Fibroblast of skin of right biceps (primary cell): ENCODE data around the gene EIF4G3.
A peak's percentile ranks its signal among the peaks of the same experiment; 100 is the strongest.
"Not testable (repeated sequence)": the region's sequence is repeated elsewhere in the genome, so short reads cannot be mapped to it uniquely, and the experiment has no call there.

Experiments
- DNase-seq: peaks from one replicate; pipeline ENCODE4 v3.0.0-alpha.2; 2013

EIF4G3 gene

DNA sequence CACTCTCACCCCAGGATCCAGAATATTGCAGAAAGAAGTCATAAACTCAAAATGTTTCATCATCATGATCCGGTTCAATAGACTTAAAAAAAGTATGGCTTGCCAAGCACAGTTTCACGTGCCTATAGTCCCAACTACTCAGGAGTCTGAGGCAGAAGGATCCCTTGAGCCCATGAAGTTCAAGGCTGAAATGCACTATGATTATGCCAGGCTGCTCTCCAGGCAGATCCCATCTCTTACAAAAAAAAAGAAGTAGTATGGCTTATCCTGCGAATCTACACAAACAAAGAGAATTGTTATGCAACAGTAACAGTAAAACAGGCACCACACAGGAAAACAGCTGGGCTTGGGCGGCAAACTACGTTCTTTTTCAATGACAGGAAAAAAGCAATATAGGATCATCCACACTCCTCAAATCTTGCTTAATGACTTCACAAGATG lies 76.2 kb downstream of the EIF4G3 start:
- no peak for DNase-seq

DNA sequence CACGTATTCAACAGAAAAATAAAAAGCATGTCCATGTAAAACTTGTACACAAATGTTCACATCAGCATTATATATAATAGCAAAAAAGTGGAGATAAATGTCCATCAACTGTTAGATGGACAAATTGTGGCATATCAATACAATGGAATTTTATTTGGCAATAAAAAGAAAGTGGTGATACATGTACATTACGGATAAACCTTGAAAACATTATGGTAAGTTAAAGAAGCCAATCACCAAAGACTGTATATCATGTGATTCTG lies 76.9 kb downstream of the EIF4G3 start:
- no peak for DNase-seq

DNA sequence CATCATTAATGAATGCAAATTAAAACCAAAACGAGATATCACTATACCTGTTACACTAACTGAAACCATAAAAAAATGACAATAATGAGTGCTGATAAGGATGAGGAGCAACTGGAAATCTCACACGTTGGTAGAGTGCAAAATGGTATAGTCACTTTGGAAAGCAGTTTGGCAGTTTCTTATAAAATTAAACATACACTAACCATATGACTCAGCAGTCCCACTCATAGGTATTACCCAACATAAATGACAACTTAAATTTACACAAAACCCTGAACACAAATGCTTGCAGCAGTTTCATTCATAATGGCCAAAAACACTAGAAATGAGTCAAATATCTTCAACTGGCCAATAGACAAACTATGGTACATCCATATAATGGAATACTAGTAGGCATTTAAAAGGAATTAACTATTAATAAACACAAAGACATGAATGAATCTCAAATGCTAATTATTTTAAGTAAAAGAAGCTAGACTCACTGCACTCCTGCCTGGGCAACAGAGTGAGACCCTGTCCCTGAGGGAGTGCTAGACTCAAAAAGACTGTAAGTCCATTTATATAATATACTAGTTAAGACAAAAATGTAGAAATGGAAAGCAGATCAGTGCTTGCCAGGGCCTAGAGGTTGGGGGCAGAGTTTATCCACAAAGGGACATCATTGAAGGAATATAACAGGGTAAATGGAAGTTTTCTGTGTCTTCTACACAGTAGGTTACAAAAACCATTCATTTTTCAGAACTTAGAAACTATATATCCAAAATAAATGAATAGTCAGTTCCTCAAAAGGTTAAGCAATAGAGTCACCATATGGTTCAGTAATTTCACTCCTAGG lies 77.4 kb downstream of the EIF4G3 start:
- DNase-seq, result peak; percentile 53

DNA sequence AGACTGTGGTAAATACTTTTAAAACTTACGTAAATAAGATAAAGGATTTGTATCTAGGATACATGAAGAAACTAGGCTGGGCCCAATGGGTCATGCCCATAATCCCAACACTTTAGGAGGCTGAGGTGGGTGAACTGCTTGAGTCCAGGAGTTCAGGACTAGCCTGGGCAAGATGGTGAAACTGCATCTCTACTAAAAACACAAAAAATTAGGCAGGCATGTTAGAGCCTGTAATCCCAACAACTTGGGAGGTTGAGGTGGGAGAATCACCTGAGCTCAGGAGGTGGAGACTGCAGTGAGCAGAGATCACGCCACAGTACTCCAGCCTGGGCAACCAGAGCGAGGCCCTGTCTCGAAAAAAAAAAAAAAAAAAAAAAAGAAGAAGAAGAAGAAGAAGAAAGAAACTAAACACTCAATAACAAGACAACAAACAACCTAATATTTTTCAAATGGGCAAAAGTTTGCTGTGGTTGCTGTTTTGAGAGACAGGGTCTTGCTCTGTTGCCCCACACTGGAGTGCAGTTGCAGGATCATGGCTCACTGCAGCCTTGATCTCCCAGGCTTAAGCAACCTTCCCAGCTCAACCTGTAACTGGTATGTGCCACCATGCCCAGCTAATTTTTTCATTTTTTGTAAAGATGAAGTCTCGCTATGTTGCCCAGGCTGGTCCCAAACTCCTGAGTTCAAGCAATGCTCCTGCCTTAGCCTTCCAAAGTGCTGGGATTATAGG lies 78.3 kb downstream of the EIF4G3 start:
- DNase-seq, result no peak

DNA sequence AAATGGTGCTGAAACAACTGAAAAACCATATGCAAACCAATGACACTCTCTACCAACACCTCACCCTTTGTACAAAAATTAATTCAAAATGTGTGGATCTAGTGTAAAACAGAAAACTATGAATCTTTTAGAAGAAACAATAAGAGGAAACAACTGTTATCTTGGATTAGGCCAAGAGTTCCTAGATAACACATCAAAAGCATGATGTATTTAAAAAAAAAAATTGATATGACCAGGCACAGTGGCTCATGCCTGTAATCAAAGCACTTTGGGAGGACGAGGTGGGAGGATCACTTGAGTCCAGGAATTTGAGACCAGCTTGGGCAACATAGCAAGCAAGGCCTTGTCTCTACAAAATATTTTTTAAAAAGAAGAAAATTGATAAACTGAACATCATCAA lies 79.0 kb downstream of the EIF4G3 start:
- DNase-seq, result no peak

DNA sequence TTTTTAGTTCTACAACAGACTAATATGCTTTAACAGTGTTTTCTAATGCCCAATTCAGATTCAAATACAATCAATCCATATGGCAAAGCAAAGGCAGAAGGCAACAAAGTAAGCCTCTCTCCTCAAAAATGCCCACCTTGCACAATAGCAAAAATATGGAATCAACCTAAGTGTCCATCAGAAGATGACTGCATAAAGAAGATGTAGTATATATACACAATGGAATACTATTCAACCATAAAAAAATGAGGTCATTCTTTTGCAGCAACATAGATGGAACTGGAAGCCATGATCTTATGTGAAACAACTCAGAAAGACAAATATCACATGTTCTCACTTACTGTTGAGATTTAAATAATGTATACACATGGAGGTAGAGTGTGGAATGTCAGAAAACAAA lies 80.7 kb downstream of the EIF4G3 start:
- no peak for DNase-seq

DNA sequence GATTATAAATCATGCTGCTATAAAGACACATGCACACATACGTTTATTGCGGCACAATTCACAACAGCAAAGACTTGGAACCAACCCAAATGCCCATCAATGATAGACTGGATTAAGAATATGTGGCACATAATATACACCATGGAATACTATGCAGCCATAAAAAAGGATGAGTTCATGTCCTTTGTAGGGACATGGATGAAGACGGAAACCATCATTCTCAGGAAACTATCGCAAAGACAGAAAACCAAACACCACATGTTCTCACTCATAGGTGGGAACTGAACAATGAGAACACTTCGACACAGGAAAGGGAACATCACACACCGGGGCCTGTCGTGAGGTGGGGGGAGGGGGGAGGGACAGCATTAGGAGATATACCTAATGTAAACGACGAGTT lies 82.4 kb downstream of the EIF4G3 start:
- DNase-seq, result not testable (repeated sequence)

DNA sequence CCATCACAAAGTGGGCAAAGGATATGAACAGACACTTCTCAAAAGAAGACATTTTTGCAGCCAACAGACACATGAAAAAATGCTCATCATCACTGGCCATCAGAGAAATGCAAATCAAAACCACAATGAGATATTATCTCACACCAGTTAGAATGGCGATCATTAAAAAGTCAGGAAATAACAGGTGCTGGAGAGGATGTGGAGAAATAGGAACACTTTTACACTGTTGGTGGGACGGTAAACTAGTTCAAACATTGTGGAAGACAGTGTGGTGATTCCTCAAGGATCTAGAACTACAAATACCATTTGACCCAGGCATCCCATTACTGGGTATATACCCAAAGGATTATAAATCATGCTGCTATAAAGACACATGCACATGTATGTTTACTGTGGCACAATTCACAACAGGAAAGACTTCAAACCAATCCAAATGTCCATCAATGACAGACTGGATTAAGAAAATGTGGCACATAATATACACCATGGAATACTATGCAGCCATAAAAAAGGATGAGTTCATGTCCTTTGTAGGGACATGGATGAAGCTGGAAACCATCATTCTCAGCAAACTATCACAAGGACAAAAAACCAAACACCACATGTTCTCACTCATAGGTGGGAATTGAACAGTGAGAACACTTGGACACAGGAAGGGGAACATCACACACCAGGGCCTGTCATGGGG lies 83.3 kb downstream of the EIF4G3 start:
- not testable (repeated sequence) for DNase-seq

DNA sequence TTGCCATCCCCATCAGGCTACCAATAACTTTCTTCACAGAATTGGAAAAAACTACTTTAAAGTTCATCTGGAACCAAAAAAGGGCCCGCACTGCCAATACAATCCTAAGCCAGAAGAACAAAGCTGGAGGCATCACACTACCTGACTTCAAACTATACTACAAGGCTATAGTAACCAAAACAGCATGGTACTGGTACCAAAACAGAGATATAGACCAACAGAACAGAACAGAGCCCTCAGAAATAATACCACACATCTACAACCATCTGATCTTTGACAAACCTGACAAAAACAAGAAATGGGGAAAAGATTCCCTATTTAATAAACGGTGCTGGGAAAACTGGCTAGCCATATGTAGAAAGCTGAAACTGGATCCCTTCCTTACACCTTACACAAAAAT lies 84.2 kb downstream of the EIF4G3 start:
- not testable (repeated sequence) for DNase-seq

DNA sequence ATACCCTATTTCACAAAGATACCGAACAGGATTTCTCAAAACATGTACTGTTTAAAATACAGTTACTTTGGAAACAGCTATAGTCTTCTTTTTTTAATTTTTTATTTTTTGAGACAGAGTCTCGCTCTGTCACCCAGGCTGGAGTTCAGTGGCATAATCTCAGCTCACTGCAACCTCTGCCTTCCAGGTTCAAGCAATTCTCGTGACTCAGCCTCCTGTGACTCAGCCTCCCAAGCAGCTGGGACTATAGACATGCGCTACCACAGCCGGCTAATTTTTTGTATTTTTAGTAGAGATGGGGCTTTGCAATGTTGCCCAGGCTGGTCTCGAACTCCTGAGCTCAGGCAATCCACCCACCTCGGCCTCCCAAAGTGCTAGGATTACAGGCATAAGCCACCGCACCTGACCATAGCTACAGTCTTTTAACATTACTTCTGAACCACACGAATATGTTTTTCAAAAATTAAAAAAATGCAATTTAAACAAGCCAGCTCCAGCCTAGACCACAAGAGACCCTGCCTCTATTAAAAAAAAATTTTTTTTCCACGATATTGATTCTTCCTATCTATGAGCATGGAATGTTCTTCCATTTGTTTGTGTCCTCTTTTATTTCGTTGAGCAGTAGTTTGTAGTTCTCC lies 85.5 kb downstream of the EIF4G3 start:
- peak; percentile 89 for DNase-seq

DNA sequence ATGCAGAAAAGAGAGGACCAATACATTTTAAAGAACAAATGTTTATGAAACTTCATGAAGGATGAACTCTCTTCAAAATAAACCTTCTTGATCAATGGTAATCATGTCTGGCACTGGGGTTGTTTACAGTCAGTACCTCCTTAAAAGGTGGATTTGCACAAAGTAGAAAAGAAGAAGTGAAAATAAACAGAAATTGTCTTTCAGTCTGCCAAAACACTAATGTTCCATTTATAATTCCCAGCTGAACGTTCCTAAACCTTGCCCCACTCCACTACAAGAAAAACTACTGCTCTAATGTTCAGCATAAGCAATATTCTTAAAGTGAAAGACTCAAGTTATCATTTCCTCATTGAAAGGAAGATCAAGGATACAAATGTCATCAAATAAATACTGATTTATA lies 86.2 kb downstream of the EIF4G3 start:
- DNase-seq, result no peak

DNA sequence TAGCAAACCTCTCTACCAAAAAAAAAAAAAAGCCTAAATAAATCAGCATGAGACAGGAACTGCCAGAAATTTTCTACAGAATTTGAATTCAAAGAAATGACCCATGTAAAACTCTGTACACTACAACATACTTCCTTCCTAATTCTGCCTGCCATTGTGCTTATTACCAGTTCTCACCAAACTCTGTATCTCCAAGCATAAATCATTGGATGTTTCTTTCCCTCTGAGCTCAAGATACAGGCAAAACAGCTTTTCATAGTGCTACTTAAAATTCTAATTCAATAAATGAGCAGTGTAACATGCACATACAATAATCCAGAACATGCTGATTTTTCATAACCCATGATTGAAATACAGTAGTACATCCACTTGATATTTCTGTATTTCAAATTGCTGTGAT lies 87.0 kb downstream of the EIF4G3 start:
- DNase-seq, result no peak

DNA sequence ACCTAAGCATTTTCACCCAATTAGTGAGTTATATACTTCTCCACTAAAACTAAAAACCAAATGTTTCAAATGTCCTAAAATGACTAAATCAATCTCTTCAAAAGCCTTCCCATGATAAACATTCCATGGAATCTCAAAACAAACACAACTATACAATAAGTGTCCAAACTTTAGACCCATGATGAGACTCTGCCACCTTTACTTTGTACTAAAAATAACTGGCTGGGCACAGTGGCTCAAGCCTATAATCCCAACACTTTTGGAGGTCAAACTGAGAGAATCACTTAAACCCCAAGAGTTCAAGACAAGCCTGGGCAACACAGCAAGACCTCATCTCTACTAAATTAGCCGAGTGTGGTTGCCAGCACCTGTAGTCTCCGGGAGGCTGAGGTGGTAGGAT lies 87.4 kb downstream of the EIF4G3 start:
- DNase-seq, result no peak

DNA sequence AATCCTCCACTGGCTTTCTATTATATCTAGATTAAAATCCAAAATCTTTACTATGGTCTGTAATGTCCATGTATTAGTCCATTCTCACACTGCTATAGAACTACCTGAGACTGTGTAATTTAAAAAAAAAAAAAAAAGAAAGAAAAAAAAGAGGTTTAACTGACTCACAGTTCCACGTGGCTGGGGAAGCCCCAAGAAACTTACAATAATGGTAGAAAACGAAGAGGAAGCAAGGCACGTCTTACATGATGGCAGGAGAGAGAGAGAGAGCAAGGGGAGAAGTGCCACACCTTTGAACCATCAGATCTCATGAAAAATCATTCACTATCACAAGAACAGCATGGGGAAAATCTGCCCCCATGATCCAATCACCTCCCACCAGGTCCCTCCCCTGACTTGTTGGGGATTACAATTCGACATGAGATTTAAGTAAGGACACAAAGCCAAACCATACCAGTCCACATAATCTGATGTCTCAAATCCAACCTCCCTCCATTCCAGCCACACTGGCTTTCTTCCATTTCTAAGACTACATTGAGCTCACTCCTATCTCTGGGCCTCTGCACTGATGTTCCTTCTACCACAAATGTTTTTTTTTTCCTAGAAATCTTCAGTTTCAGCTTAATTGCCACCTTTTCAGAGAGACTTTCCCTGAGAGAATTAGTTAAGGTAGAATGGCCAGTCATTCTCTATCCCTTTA lies 92.4 kb downstream of the EIF4G3 start:
- DNase-seq, result no peak

DNA sequence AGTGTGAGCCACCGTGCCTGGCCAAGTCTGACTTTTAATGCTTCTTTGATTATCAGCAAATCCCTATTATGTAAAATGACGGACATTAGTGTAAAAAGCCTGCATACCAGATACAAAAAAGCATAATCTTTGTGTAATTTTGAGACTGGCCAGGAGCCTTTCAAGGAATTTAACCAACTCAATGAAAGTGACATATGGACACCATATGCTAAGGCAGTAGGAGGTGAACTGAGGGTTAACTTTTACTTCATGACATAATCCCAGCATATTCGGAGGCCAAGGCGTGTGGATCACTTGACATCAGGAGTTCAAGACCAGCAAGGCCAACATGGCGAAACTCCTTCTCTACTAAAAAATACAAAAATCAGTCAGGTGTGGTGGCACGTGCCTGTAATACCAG lies 94.6 kb downstream of the EIF4G3 start:
- DNase-seq, result peak; percentile 27

DNA sequence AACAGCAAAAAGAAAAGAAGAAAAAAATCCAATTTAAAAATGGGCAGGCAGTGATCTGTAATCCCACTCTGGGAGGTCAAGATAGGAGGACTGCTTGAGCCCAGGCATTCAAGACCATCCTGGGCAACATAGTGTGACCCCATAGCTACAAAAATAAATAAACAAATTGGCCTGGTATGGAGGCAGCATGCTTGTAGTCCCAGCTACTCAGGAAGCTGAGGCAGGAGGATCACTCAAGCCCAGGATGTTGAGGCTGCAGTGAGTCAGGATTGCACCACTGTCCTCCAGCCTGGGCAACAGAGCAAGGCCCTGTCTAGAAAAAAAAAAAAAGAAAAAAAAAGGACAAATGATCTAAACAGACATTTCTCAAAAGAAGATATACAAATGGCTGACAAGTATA lies 99.6 kb downstream of the EIF4G3 start:
- DNase-seq, result peak; percentile 61

DNA sequence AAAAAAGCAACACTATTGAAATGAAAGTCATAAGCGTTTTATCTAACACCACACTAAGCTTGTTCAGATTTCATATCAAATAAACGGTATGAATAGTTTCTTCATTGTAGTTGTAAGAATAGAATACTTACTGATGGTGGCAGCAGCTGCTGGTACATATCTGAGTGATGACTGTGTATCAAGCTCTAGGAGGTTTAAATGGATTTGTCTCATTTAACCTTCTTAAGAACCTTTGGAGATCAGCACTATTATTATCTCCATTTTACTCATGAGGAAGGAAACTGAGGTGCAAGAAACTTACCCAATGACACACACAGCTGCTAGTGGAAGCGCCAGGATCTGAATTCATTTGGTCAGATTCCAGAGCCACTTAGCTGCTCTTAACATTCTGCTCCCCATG lies 104.0 kb downstream of the EIF4G3 start:
- peak; percentile 59 for DNase-seq

DNA sequence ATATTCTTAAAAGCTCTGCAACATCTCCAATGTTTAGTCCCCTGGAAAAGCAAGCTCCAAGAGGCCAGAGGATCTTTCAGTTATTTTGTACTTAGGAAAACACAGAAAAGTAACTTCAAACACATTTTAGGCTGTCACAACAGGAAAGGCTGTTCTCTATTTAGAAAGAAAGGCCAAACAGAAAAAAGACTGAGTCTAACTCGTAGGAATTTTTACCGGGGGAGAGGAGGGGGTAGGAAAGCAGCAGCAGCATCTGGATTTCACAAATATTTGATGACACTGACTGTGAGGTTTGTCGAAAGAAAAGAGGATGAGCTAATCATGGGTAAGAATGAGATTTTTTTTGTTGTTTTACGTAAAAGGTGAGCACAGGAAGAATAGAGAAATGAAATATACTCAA lies 107.1 kb downstream of the EIF4G3 start:
- DNase-seq, result peak; percentile 80

DNA sequence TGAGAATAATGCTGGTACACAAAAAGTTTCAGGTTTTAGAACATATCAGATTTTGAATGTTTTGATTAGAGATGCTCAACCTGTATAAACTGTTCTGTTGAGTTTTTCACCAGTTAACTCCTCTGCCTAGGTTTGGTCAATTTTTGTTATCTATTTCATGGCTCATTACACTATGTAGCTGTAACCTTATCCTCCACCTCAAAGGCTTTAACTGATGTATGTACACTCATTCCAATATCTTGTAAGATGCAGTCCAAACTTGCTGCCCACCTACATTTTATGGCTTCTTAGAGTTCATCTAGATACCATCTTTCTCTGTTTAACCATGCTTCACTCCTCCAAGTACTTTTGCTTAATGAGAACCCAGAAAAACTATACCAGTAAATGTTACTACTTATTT lies 107.8 kb downstream of the EIF4G3 start:
- DNase-seq, result no peak

DNA sequence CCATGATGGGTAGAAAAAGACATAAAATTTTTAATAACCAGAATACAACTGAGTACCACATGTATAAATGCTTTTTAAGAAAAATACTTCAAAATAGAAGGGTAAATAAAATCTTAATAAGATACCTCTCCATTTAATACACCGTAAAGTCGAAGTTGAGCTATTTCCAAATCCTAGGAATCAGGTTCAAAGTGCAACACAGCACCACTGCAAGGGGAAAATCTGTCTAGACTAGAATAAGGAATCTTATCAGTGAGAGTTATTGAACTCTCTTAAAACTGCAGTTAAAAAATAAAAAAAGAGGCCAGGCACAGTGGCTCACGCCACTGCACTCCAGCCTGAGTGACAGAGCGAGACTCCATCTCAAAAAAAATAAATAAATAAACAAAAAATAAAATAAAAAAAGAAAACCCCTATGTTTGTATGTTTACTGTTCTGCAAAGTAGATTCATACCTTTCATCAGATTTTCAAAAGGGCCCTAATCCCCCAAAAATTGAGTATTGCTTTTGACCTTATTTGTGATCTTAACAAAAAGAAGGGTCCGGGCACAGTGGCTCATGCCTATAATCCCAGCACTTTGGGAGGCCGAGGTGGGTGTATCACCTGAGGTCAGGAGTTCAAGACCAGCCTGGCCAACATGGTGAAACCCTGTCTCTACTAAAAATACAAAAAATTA lies 109.0 kb downstream of the EIF4G3 start:
- no peak for DNase-seq

DNA sequence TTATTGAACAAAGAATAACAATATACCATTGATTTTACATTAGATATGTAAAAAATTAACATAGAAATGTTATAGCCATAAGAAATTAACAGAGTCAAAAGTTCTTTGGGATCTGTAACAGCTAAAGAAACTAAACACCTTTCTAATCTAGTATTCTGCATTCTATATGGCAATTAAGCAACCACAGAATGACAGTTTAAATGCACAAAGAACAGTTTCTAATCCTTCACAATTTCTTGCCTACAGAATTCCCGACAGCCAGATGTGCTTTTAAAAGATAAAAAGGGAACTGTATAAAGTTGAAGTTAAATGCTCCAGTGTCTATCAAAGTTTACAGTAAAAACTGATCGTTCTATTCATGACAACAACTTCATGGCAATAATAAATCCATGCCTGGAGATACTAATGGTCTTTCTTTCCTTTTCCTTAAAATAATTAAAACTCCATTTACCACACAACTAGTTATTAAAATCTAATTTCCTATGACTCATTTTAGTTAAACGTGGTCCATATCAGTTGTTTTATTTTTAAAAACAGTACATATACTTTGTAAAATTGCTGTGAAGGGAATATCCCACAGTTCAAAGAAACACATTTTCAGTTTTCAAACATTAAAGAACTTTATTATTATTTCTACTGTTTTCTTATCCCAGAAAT lies 110.2 kb downstream of the EIF4G3 start:
- DNase-seq, result no peak

DNA sequence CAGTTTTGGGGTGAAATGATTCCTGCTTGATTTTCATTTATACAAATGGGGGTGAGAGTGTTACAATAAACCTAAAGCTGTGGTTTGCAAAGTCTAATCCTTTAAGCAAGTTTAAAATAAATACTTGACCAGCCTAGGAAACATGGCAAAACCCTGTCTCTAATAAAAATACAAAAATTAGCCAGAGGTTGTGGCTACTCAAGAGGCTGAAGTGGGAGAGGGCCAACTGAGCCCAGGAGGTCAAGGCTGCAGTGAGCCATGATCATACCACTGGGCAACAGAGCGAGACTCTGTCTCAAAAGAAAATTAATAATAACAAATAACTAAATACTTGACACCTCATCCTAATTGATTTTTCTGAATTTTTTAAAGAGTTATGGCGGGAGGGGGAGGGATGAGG lies 110.8 kb downstream of the EIF4G3 start:
- DNase-seq, result no peak
